Brain microvascular endothelial cell (primary cell): ENCODE data around the gene ZC3H7B.

Experiments used
- DNase-seq: peaks from one replicate; pipeline ENCODE4 v3.0.0-alpha.2; 2020
- H3K27ac ChIP-seq: fragments of 250-450 bp; sonication (Bioruptor Pico); 2 replicates; pipeline ENCODE4 v1.5.1; 2020; ENCODE audit warnings: mild to moderate bottlenecking, moderate library complexity
- H3K27me3 ChIP-seq: fragments of 250-450 bp; sonication (Bioruptor Pico); replicated peaks from 2 replicates; pipeline ENCODE4 v1.5.1; 2020; ENCODE audit warnings: mild to moderate bottlenecking
- H3K36me3 ChIP-seq: fragments of 250-450 bp; sonication (Bioruptor Pico); replicated peaks from 2 replicates; pipeline ENCODE4 v1.5.1; 2020; ENCODE audit warnings: mild to moderate bottlenecking
- H3K4me3 ChIP-seq: 2 replicates; pipeline ENCODE4 v1.5.1; 2011; ENCODE audit warnings: low read depth, mild to moderate bottlenecking, control low read depth, low read length, moderate library complexity
- in situ Hi-C: cut with HindIII; loops from 2 replicates; pipeline ENCODE4 v1.10.0; 2017; ENCODE audit warnings: low sequenced_read_pairs, low pct_ligation_motif_present
- TF ChIP-seq, protein P1 (sequence below): IDR thresholded peaks from 2 replicates; pipeline ENCODE4 v1.5.1; 2011; ENCODE audit warnings: low read depth, mild to moderate bottlenecking, moderate library complexity, low read length, control low read depth, inconsistent platforms; ENCODE audit errors: missing control alignments

ZC3H7B gene

DNA sequence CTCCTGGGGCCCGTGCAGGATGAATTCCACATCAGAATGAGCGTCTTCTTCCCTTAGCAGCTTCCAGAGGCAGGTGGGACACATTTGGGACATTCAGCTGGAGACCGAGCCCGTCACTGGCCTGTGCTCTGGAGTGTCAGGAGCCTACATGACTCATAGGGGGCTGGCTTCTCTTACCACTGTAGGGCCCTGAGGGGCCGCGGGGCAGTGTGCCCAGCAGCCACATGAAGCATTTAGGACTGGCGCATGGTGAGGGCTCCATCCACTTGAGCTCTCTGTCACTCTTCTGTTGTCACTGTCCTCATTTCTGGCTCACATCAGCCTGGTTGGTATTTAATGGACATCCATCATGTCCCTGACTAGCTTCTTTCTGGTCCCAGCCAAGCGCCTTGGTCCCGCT, 42.4 kb downstream of the ZC3H7B start:
- Histone ChIP-seq H3K4me3 (no peak overlapping the region), H3K27ac (no peak overlapping the region), H3K27me3 (no peaks in the 10 kb centered on the region), H3K36me3 (peaks cover 53% of the 10 kb centered on the region)
- TF ChIP-seq, protein P1, sequence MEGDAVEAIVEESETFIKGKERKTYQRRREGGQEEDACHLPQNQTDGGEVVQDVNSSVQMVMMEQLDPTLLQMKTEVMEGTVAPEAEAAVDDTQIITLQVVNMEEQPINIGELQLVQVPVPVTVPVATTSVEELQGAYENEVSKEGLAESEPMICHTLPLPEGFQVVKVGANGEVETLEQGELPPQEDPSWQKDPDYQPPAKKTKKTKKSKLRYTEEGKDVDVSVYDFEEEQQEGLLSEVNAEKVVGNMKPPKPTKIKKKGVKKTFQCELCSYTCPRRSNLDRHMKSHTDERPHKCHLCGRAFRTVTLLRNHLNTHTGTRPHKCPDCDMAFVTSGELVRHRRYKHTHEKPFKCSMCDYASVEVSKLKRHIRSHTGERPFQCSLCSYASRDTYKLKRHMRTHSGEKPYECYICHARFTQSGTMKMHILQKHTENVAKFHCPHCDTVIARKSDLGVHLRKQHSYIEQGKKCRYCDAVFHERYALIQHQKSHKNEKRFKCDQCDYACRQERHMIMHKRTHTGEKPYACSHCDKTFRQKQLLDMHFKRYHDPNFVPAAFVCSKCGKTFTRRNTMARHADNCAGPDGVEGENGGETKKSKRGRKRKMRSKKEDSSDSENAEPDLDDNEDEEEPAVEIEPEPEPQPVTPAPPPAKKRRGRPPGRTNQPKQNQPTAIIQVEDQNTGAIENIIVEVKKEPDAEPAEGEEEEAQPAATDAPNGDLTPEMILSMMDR, result no peak
- DNase-seq, result no peak
- in situ Hi-C loops, result no loop called here

DNA sequence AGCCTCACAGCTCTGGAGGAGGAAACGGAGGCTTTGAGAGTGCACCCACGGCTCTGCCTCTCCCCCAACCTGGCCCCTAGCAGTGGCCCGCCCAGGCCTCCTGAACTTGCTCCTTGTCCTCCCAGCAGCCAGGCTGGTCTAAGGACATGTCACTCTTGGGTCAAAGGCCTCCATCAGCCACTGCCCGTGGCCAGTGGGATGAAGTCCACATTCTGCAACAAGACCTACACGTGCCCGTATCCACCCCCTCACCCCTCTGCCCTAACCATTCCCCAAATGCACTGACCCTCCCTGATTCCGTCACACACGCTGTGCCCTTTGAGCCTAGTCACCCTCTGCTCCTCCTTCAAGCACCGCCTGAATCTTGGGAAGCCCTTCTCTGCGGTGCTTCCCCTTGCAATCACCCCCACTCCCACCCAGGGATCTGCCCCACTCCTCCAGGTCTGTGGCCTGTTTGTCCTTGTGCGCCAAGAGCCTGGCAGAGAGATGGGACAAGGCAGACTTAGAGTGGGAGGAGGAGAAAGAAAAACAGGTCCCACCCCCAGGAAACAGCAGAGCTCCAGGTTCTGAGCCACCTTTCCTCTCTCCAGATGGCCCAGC, 43.0 kb downstream of the ZC3H7B start:
- no peak overlapping the region for H3K27ac ChIP-seq
- in situ Hi-C loops, result no loop called here
- peaks cover 53% of the 10 kb centered on the region for H3K36me3 ChIP-seq
- H3K4me3 ChIP-seq, result no peak overlapping the region
- TF ChIP-seq, protein P1, result no peak
- no peaks in the 10 kb centered on the region for H3K27me3 ChIP-seq
- DNase-seq, result no peak

DNA sequence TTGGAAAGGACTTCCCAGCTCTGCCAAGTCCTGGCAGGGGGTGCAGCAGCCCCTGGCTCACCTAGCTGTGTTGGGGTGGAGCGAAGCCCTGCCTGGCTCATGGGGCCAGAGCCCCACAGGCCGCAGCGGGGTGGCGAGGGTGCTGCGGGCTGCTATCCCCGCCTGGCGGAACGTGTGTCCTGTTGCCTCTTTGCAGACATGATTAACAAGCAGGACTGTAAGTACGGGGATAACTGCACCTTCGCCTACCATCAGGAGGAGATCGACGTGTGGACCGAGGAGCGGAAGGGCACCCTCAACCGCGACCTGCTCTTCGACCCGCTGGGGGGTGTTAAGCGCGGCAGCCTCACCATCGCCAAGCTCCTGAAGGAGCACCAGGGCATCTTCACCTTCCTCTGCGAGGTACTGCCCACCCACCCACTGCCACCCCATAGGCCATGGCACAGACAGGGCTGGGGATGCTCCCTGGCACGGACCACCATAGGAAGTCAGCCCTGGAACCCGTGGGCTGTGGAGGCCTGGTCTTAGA, 44.5 kb downstream of the ZC3H7B start:
- H3K27me3 ChIP-seq, result no peaks in the 10 kb centered on the region
- no peak overlapping the region for H3K4me3 ChIP-seq
- TF ChIP-seq, protein P1, result no peak
- in situ Hi-C loops, result no loop called here
- no peak for DNase-seq
- no peak overlapping the region for H3K27ac ChIP-seq
- peaks cover 63% of the 10 kb centered on the region for H3K36me3 ChIP-seq

DNA sequence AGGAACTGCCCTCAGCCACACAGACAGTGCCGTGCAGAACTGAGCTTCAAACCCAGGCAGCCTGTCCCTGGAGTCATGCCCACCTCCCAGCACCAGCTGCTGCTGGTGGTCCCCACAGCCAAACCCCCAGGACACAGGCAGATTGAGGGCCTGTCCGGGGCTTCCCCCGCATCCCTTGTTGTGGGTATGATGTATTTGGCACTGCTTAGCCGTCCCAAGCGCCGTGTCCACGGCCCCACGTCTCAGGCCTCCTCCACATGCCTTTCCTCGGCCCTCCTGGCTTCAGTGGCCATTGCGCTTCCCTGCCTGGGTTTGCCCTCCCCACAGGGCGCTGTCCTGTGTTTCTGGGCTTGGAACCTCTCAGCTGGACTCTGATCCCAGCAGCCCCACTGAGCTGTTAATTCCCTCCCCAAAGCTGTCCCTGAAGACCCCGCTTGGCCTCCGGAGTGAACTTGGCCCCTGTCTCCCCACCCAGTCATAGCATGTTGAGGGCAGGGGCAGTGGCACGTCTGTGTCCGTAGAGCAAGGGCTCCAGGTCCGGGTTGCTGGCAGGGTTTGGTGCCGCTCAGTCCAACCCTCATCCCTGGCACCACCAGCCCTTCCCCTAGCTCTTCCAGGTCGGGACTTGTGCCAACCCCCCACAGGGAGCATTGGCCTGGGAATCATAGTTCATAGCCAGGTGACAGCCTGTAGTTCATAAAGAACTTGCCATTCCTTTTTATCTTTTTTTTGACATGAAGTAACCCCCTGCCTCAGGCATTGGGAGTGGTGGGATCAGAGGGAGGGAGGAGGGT, 45.9 kb downstream of the ZC3H7B start:
- peaks cover 69% of the 10 kb centered on the region for H3K36me3 ChIP-seq
- in situ Hi-C loops, result no loop called here
- no peak overlapping the region for H3K4me3 ChIP-seq
- TF ChIP-seq, protein P1, result no peak
- no peaks in the 10 kb centered on the region for H3K27me3 ChIP-seq
- no peak for DNase-seq
- H3K27ac ChIP-seq, result no peak overlapping the region

DNA sequence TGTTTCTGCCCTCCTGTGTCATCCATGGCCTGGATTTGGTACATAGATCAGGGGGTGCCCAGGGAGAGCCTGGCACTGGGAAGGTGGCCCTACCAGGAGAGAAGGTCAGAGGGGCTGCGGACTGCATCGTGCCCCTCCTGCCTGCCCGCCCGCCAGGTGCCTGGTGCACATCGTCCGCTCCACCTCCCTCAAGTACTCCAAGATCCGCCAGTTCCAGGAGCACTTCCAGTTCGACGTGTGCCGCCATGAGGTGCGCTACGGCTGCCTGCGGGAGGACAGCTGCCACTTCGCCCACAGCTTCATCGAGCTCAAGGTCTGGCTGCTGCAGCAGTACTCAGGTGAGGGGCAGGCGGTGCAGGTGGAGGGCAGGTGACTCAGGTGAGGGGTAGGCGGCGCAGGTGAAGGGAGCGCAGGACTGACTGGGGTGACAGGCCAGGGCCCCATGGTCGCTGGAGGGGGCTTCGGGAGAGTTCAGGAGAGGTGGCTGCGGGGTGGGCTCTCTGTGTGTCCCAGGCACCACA, 47.7 kb downstream of the ZC3H7B start:
- no peak overlapping the region for H3K27ac ChIP-seq
- no peak for DNase-seq
- TF ChIP-seq, protein P1, result no peak
- in situ Hi-C loops, result no loop called here
- H3K27me3 ChIP-seq, result no peaks in the 10 kb centered on the region
- H3K36me3 ChIP-seq, result peaks cover 68% of the 10 kb centered on the region
- no peak overlapping the region for H3K4me3 ChIP-seq
